Cardiac muscle cell (in vitro differentiated cells and primary cell): ENCODE data around the gene ERC1. TPM values are rescaled to one million over a fixed set of nuclear protein-coding genes. Genes with fewer than 3 reads are reported as not detected.

Experiments
- DNase-seq, 2 donors: peaks; one replicate each; pipeline versions ENCODE4 v3.0.0 to v3.0.0-alpha.2; 2010 to 2017; ENCODE audit warnings: low read depth in 1 of 2, low spot score in 1 of 2
- H3K27ac ChIP-seq: fragments of 200-600 bp; sonication (generic); 2 replicates; pipeline ENCODE4 v1.5.1; 2016
- H3K27me3 ChIP-seq: fragments of 200-600 bp; sonication (generic); 2 replicates; pipeline ENCODE4 v1.6.0; 2016; ENCODE audit warnings: control low read depth
- H3K36me3 ChIP-seq: fragments of 200-600 bp; sonication (generic); 2 replicates; pipeline ENCODE4 v1.5.1; 2016; ENCODE audit warnings: control low read depth
- H3K4me1 ChIP-seq: fragments of 200-600 bp; sonication (generic); 2 replicates; pipeline ENCODE4 v1.8.1; 2017; ENCODE audit warnings: low read depth, mild to moderate bottlenecking, mixed run types
- H3K4me3 ChIP-seq: fragments of 200-600 bp; sonication (generic); 2 replicates; pipeline ENCODE4 v1.5.1; 2016; ENCODE audit warnings: mild to moderate bottlenecking
- H3K9me3 ChIP-seq: fragments of 200-600 bp; sonication (generic); 2 replicates; pipeline ENCODE4 v1.5.1; 2017; ENCODE audit warnings: low read depth, mild to moderate bottlenecking, control low read depth
- polyA plus RNA-seq: library from polyadenylated mRNA; unstranded; fragments of >200 nt; fragmentation: Nextera tagmentation; extraction: Ambion mirVana; gene quantifications from 2 replicates; pipeline ENCODE4 v1.2.1, GENCODE V29; 2016
- total RNA-seq: library from RNA; depleted of rRNA; stranded (reverse); fragments of >200 nt; gene quantifications from 2 replicates; pipeline ENCODE4 v1.2.3, GENCODE V29; 2016
- TF ChIP-seq, protein P1 (sequence below): IDR thresholded peaks from 2 replicates; pipeline ENCODE4 v1.5.1; 2012; ENCODE audit warnings: low read depth, mild to moderate bottlenecking, low read length

The ERC1 gene
- total and polyA plus RNA-seq, 2 experiments from 2014 or later = 34.1 to 46.3 TPM

DNA sequence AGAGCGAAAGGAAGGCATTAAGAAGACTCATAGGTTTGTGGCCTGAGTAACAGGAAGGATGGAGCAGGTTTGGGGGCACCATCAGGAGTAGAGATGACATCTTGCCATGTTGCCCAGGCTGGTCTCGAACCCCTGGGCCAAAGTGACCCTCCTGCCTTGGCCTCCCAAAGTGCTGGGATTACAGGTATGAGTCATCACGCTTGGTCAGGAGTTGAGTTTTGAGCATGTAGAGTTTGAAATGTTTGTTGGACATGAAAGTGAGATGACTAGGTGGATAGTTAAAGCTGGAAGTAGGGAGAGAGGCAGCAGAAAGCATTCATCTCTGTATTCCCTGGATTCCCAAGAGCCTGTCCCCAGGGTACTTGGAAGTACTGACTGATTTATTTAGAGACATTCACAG lies 112.6 kb downstream of the ERC1 start:
- no peak overlapping the region for H3K4me3 ChIP-seq
- H3K27me3 ChIP-seq = no peaks in the 10 kb centered on the region

DNA sequence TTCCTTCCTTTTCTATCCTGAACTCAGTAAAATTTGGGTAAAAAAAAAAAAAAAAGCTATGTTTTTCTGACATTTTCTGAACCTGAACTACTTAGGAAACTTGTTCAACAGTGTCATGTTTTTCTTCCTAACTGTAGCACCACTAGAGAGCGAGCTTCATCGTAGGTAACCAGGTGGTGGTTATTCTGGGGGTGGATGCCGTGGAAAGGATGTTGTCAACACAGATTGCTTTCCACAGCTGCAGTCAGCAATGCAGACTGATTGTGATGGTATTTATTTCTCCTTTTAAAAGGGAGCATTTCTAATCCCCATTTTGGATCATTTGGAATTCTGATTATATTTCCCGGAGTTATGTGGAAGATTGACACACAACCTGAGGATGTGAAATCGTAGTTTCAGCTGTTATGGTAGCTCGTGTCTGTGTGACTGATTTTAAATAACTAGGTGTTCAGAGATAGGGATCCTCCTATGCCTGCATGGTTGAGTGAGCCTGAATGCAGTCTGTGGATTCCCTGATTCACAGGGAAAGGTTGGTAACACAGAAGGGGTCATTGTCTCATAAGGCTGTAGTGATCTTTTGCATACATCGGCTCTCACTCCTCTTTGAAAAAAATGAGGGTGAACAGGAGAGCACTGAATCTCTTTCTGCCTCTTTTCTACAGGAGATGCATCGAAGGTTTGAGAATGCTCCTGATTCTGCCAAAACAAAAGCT lies 113.2 kb downstream of the ERC1 start:
- Histone ChIP-seq H3K27me3 (no peaks in the 10 kb centered on the region), H3K4me1 (peaks cover 38% of the 10 kb centered on the region), H3K9me3 (no peaks in the 10 kb centered on the region), H3K27ac (no peak overlapping the region), H3K4me3 (no peak overlapping the region), H3K36me3 (no peaks in the 10 kb centered on the region)
- TF ChIP-seq, protein P1, sequence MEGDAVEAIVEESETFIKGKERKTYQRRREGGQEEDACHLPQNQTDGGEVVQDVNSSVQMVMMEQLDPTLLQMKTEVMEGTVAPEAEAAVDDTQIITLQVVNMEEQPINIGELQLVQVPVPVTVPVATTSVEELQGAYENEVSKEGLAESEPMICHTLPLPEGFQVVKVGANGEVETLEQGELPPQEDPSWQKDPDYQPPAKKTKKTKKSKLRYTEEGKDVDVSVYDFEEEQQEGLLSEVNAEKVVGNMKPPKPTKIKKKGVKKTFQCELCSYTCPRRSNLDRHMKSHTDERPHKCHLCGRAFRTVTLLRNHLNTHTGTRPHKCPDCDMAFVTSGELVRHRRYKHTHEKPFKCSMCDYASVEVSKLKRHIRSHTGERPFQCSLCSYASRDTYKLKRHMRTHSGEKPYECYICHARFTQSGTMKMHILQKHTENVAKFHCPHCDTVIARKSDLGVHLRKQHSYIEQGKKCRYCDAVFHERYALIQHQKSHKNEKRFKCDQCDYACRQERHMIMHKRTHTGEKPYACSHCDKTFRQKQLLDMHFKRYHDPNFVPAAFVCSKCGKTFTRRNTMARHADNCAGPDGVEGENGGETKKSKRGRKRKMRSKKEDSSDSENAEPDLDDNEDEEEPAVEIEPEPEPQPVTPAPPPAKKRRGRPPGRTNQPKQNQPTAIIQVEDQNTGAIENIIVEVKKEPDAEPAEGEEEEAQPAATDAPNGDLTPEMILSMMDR = no peak
- DNase-seq = no peak

More for the DNA sequence above, 112.6 kb downstream of the ERC1 start:
- DNase-seq = no peak
- TF ChIP-seq, protein P1 = no peak
- Histone ChIP-seq H3K4me1 (peaks cover 42% of the 10 kb centered on the region), H3K36me3 (no peaks in the 10 kb centered on the region), H3K9me3 (no peaks in the 10 kb centered on the region), H3K27ac (peak overlapping the region; percentile 31)

DNA sequence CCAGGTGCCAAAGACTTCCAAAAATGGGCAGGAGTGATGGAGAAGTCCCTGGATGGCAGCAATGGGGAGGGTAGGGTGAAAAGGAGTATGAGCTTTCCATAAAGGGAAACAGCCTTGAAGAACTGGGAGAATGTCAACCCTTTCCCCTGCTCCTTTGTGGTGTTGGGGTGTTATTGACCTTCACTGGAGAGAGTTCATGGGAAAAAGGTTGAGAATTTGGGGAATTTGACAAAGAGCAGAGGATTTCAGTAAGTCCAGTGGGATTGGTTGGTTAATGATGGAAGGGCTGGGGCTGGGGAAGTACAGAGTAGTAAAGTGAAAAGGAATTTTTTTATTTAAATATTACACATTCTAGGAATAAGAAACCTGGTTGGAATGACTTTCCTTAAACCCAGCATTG lies 116.6 kb downstream of the ERC1 start:
- H3K4me3 ChIP-seq = no peak overlapping the region
- H3K27ac ChIP-seq = no peak overlapping the region
- H3K9me3 ChIP-seq = no peaks in the 10 kb centered on the region
- no peaks in the 10 kb centered on the region for H3K27me3 ChIP-seq
- H3K4me1 ChIP-seq = peaks cover 17% of the 10 kb centered on the region
- no peak for DNase-seq
- TF ChIP-seq, protein P1 = no peak
- H3K36me3 ChIP-seq = peaks cover 5% of the 10 kb centered on the region

DNA sequence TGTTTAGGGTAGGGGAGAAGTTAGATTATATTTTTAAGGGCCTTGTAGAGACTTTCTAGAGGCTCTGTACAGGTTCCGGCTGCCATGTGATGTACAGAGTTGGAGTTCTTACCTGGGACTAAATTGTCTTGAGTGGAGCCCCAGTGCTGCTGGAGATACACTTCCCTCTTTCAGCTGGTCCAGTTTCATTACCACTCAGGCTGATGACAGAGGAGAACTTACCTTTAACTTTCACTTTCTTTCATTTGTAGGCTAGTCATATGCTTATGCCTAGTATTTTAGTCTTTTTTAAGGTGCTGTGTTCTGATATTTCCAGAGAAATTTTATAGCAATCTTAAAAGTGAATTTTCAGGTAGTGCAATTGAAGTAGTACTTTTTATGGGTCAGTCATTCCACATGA lies 117.3 kb downstream of the ERC1 start:
- H3K27ac ChIP-seq = no peak overlapping the region
- TF ChIP-seq, protein P1 = no peak
- DNase-seq = no peak
- no peak overlapping the region for H3K4me3 ChIP-seq
- H3K36me3 ChIP-seq = peaks cover 5% of the 10 kb centered on the region
- H3K4me1 ChIP-seq = peaks cover 11% of the 10 kb centered on the region
- no peaks in the 10 kb centered on the region for H3K9me3 ChIP-seq
- H3K27me3 ChIP-seq = no peaks in the 10 kb centered on the region

DNA sequence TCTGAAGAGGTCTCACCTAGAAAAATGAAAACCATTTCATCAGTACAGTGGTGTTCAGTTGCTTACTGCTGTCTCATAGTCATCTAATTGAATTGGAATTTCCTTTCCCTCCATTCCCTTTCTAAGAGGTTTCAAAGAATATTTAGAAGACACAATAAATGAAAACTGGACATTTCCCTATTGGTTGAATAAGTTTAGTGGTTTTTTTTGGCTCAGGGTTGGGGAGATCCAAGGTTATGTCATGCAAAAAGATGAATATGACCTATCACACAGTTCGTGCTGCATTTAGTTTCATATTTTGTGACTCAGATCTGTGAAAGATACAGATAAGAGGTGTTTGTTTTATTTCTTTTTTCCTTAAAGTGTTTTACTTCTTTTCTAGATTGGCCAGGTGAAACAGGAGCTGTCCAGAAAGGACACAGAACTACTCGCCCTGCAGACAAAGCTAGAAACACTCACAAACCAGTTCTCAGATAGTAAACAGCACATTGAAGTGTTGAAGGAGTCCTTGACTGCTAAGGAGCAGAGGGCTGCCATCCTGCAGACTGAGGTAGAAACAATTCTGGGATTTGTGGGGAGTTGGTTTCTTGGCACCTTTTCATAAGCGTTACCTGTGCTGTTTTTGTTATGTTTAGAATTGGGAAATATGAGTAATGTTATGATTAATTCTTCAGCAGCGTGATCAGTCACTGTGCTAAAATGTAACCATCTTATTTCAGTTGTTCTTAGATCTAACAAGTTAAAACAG lies 124.6 kb downstream of the ERC1 start:
- TF ChIP-seq, protein P1 = no peak
- H3K27ac ChIP-seq = peak overlapping the region; percentile 14
- DNase-seq = peak; percentile 13 to 71

More for the DNA sequence above, 124.6 kb downstream of the ERC1 start:
- Histone ChIP-seq H3K9me3 (no peaks in the 10 kb centered on the region), H3K4me1 (peaks cover 25% of the 10 kb centered on the region), H3K4me3 (no peak overlapping the region), H3K27me3 (no peaks in the 10 kb centered on the region), H3K36me3 (peaks cover 8% of the 10 kb centered on the region)
